AG04450 (cell line): ENCODE data around the gene LGR6. TPM values are rescaled to one million over a fixed set of nuclear protein-coding genes. Genes with fewer than 3 reads are reported as not detected.

ENCODE experiments used
- CTCF ChIA-PET: fragments of 300-600, 350-600 bp; formaldehyde crosslinking; extraction: SDS; loops from one replicate; lab custom pipeline; 2022; ENCODE audit warnings: antibody characterized with exemption, inconsistent platforms; lab: Charles Lee
- POLR2A ChIA-PET: fragments of 350-600 bp; formaldehyde crosslinking; extraction: SDS; loops from one replicate; lab custom pipeline; 2021; ENCODE audit warnings: antibody characterized with exemption, inconsistent platforms; lab: Yijun Ruan, JAX
- DNase-seq: peaks from one replicate; pipeline ENCODE4 v3.0.0-alpha.2; 2011; ENCODE audit warnings: low read depth, low spot score
- H3K27ac ChIP-seq: one replicate; pipeline ENCODE4 v1.5.1; 2012; ENCODE audit warnings: low read depth, low read length, control low read depth
- H3K27me3 ChIP-seq: one replicate; pipeline ENCODE4 v1.6.0; 2012; ENCODE audit warnings: low read length; ENCODE audit not compliant: control insufficient read depth, insufficient read depth
- H3K4me3 ChIP-seq: 2 replicates; pipeline ENCODE4 v1.5.1; 2011; ENCODE audit warnings: mild to moderate bottlenecking, low read depth, low read length, control low read depth
- H3K9me3 ChIP-seq: 2 replicates; pipeline ENCODE4 v1.5.1; 2012; ENCODE audit warnings: low read length; ENCODE audit not compliant: control insufficient read depth, insufficient read depth
- polyA plus RNA-seq: library from polyadenylated mRNA; depleted of rRNA; stranded (reverse); fragments of >200 nt; gene quantifications from 2 replicates; pipeline ENCODE4 v1.2.3, GENCODE V29; 2011
- TF ChIP-seq, protein P1 (sequence below): IDR thresholded peaks from 2 replicates; pipeline ENCODE4 v1.5.1; 2011; ENCODE audit warnings: low read depth, low read length, control low read depth, inconsistent platforms

Gene LGR6
- polyA plus RNA-seq, 1 experiment, result not detected

DNA sequence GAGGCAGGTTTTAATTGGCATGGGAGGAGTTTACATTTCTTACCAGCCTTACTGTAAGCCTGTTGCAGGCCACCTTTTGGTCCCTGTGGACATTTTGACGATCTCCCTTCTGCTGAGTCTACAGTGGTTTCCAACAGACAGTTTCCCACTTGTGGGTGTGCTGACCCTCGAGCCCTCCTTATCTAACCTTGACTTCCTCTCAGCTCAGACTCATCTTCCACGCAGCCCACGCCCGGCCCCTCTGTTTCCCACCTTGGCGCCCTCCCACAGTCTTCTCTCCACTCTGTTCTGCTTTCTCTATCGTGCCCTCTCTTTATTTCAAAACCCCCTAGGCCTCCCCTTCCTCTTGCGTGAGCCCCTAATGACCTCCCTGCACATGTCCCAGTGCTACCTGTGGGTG is 43.0 kb upstream of the LGR6 start:
- ChIA-PET CTCF (interaction anchor here (1.1 kb wide), 1 partner anchor 15 kb away, joined by 3 read pairs; no protein-coding TSS in a partner anchor), POLR2A (no interaction called here)
- no peak overlapping the region for H3K27ac ChIP-seq
- no peaks in the 10 kb centered on the region for H3K9me3 ChIP-seq
- peaks cover 9% of the 10 kb centered on the region for H3K27me3 ChIP-seq
- TF ChIP-seq, protein P1, sequence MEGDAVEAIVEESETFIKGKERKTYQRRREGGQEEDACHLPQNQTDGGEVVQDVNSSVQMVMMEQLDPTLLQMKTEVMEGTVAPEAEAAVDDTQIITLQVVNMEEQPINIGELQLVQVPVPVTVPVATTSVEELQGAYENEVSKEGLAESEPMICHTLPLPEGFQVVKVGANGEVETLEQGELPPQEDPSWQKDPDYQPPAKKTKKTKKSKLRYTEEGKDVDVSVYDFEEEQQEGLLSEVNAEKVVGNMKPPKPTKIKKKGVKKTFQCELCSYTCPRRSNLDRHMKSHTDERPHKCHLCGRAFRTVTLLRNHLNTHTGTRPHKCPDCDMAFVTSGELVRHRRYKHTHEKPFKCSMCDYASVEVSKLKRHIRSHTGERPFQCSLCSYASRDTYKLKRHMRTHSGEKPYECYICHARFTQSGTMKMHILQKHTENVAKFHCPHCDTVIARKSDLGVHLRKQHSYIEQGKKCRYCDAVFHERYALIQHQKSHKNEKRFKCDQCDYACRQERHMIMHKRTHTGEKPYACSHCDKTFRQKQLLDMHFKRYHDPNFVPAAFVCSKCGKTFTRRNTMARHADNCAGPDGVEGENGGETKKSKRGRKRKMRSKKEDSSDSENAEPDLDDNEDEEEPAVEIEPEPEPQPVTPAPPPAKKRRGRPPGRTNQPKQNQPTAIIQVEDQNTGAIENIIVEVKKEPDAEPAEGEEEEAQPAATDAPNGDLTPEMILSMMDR, result no peak
- no peak for DNase-seq
- no peak overlapping the region for H3K4me3 ChIP-seq

DNA sequence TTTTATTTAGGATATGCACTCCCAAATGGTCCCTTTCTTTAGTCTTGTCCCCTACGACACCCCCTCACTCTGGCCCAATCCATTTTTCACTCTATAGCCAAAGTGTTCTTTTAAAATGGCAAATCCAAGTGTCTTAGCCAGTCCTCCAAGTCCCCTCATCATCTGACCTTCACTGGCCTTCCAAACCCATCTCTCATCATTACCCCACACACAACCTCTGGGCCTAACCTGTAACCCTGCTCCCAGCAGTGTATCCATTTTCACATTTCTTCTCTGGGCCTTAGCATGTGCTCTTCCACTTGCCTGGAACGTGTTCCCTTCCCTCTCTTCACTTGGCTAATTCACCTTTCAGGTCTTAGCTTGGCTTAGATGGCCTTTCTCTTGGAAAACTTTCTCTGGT is 42.6 kb upstream of the LGR6 start:
- Histone ChIP-seq H3K4me3 (no peak overlapping the region), H3K27me3 (peaks cover 9% of the 10 kb centered on the region), H3K27ac (no peak overlapping the region), H3K9me3 (no peaks in the 10 kb centered on the region)
- TF ChIP-seq, protein P1, result no peak
- CTCF ChIA-PET, result interaction anchor here (1.1 kb wide), 1 partner anchor 15 kb away, joined by 3 read pairs; no protein-coding TSS in a partner anchor
- POLR2A ChIA-PET, result no interaction called here
- no peak for DNase-seq

DNA sequence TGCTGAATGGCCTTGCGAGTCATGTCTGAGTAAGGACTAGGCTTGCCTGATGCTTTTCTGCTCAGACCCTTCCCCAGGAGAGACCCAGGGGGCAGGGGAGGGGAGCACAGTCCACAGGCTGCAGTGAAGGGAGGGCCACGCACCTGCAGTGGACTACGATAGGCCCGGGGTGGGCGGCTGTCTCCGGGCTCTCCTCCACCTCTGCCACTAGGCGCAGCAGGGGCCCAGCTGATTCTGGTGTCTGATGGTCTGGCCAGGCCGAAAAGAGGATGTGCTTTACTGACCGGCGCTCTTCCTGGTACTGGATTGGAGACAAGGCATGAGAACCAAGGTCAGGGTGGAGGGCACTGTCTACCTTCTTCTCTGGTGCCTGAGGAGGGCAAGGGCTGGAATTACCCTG is 41.2 kb upstream of the LGR6 start:
- ChIA-PET CTCF (no interaction called here), POLR2A (no interaction called here)
- peaks cover 9% of the 10 kb centered on the region for H3K27me3 ChIP-seq
- no peak overlapping the region for H3K4me3 ChIP-seq
- DNase-seq, result no peak
- H3K27ac ChIP-seq, result no peak overlapping the region
- no peaks in the 10 kb centered on the region for H3K9me3 ChIP-seq
- TF ChIP-seq, protein P1, result no peak

DNA sequence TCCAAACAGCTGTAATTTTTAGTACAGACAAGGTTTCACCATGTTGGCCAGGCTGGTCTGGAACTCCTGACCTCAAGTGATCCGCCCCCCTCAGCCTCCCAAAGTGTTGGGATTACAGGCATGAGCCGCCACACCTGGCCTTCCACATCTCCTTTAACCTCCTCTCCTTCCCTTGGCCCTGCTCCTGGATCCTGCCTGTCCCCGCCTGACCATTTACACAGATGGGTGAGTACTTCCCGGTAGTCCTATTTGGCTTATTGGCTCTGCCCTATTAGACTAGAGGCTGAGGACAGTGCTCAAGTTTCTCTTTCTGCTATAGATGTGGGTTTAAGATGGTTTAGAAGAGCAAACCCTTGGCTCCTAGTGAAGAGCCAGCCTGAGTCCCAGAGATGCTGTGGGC is 40.3 kb upstream of the LGR6 start:
- no peak overlapping the region for H3K27ac ChIP-seq
- ChIA-PET CTCF (interaction anchor here (2.1 kb wide), 1 partner anchor 8 kb away, joined by 9 read pairs; the partner anchor contains the start of gene ARL8A), POLR2A (no interaction called here)
- DNase-seq, result no peak
- TF ChIP-seq, protein P1, result no peak
- peaks cover 9% of the 10 kb centered on the region for H3K27me3 ChIP-seq
- H3K4me3 ChIP-seq, result no peak overlapping the region
- no peaks in the 10 kb centered on the region for H3K9me3 ChIP-seq

DNA sequence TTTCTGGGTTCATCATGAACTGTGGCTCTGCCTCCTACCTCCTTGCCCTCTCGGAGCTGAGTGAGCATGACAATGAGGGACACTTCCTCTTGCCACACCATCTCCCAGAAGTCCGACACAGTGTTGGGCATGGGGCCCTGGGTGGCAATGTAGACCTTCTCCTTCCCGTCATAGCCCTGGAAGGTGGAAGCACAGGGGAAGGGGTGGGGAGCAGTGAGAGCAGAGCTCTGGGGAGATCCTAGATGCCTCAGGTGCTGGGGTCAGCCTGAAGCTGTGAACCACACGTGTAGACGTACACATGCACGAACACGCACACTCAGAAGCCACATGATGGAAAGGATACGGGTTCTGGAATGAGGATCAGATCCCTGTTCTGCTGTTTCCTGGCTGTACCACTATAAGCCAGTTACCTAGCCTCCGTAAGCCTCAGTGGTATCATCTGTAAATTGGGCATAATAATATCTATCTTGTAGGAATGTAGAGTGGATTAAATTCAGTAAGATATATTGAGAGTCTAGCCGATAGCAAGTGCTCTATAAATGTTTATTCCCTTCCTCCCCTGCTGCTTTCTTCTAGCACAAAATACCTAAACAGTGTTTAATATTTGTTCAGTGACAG is 39.3 kb upstream of the LGR6 start:
- ChIA-PET POLR2A (no interaction called here), CTCF (interaction anchor here (0.6 to 2.1 kb wide), 8 partner anchors 9 to 163 kb away, joined by 3 to 11 read pairs (median 4); partner anchors contain the start of gene ARL8A)
- Histone ChIP-seq H3K4me3 (no peak overlapping the region), H3K9me3 (no peaks in the 10 kb centered on the region), H3K27ac (no peak overlapping the region), H3K27me3 (peaks cover 11% of the 10 kb centered on the region)
- TF ChIP-seq, protein P1, result no peak
- DNase-seq, result no peak
